OCI-LY3 (cell line): Measurements from ENCODE around the gene NUBP2.

ENCODE experiments used
- EZH2phosphoT487 ChIP-seq: fragments of 200-600 bp; shearing (Covaris generic); IDR thresholded peaks from 2 replicates; pipeline ENCODE4 v1.6.1; 2018; ENCODE audit warnings: antibody characterized with exemption, mixed run types, low read depth
- TF ChIP-seq, protein P1 (sequence below): fragments of 200-600, 300-600 bp; sonication (generic); IDR thresholded peaks from 2 replicates; pipeline ENCODE4 v1.5.1; 2014; ENCODE audit warnings: antibody characterized with exemption, low read length, low read depth

GRCh38 chr16:1822801-1823200, 40.0 kb downstream of the NUBP2 start:
- TF ChIP-seq, protein P1, sequence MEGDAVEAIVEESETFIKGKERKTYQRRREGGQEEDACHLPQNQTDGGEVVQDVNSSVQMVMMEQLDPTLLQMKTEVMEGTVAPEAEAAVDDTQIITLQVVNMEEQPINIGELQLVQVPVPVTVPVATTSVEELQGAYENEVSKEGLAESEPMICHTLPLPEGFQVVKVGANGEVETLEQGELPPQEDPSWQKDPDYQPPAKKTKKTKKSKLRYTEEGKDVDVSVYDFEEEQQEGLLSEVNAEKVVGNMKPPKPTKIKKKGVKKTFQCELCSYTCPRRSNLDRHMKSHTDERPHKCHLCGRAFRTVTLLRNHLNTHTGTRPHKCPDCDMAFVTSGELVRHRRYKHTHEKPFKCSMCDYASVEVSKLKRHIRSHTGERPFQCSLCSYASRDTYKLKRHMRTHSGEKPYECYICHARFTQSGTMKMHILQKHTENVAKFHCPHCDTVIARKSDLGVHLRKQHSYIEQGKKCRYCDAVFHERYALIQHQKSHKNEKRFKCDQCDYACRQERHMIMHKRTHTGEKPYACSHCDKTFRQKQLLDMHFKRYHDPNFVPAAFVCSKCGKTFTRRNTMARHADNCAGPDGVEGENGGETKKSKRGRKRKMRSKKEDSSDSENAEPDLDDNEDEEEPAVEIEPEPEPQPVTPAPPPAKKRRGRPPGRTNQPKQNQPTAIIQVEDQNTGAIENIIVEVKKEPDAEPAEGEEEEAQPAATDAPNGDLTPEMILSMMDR: no peak
- TF ChIP-seq EZH2phosphoT487: no peak
